ENCODE results near the gene JUN.

Gene JUN

GRCh38 chr1:58773406-58773840 lies 10.4 kb downstream of the JUN start:
- Histone ChIP-seq H3K9me3 (ENCODE audit: control insufficient read depth, insufficient read depth, low read depth, low read length) (no peaks in the 10 kb centered on the region), H3K27me3 (ENCODE audit: control insufficient read depth, insufficient read depth, low read length) (no peaks in the 10 kb centered on the region), H3K4me1 (ENCODE audit: control insufficient read depth, insufficient read depth, low read length) (peaks cover 9% of the 10 kb centered on the region; the same call in 1 of the 2 replicates), H3K4me3 (ENCODE audit: low read depth, low read length) (no peak overlapping the region), H3K27ac (ENCODE audit: low read depth, low read length) (no peak overlapping the region), H3K36me3 (ENCODE audit: control insufficient read depth, insufficient read depth, low read length) (no peaks in the 10 kb centered on the region), H3K9ac (ENCODE audit: low read length) (no peak overlapping the region)

- Histone ChIP-seq H3K4me1 (ENCODE audit: control insufficient read depth, insufficient read depth, low read length) (peaks cover 9% of the 10 kb centered on the region; the same call in 1 of the 2 replicates), H3K9me3 (ENCODE audit: control insufficient read depth, insufficient read depth, low read depth, low read length) (no peaks in the 10 kb centered on the region), H3K27ac (ENCODE audit: low read depth, low read length) (no peak overlapping the region)
Measured at GRCh38 chr1:58769809-58770320, 14.0 kb downstream of the JUN start.

GRCh38 chr1:58768971-58769808 lies 14.7 kb downstream of the JUN start:
- Histone ChIP-seq H3K9me3 (ENCODE audit: control insufficient read depth, insufficient read depth, low read depth, low read length) (no peaks in the 10 kb centered on the region), H3K9ac (ENCODE audit: low read length) (no peak overlapping the region), H3K27me3 (ENCODE audit: control insufficient read depth, insufficient read depth, low read length) (no peaks in the 10 kb centered on the region), H3K27ac (ENCODE audit: low read depth, low read length) (no peak overlapping the region), H3K36me3 (ENCODE audit: control insufficient read depth, insufficient read depth, low read length) (no peaks in the 10 kb centered on the region), H3K4me1 (ENCODE audit: control insufficient read depth, insufficient read depth, low read length) (peaks cover 9% of the 10 kb centered on the region; the same call in 1 of the 2 replicates), H3K4me3 (ENCODE audit: low read depth, low read length) (no peak overlapping the region)

More at GRCh38 chr1:58769809-58770320, 14.0 kb downstream of the JUN start:
- Histone ChIP-seq H3K4me3 (ENCODE audit: low read depth, low read length) (no peak overlapping the region), H3K36me3 (ENCODE audit: control insufficient read depth, insufficient read depth, low read length) (no peaks in the 10 kb centered on the region), H3K27me3 (ENCODE audit: control insufficient read depth, insufficient read depth, low read length) (no peaks in the 10 kb centered on the region), H3K9ac (ENCODE audit: low read length) (no peak overlapping the region)

- Histone ChIP-seq H3K36me3 (ENCODE audit: control insufficient read depth, insufficient read depth, low read length) (no peaks in the 10 kb centered on the region), H3K27ac (ENCODE audit: low read depth, low read length) (no peak overlapping the region), H3K9ac (ENCODE audit: low read length) (no peak overlapping the region), H3K4me1 (ENCODE audit: control insufficient read depth, insufficient read depth, low read length) (peaks cover 8% of the 10 kb centered on the region; the same call in 1 of the 2 replicates), H3K27me3 (ENCODE audit: control insufficient read depth, insufficient read depth, low read length) (no peaks in the 10 kb centered on the region), H3K4me3 (ENCODE audit: low read depth, low read length) (no peak overlapping the region), H3K9me3 (ENCODE audit: control insufficient read depth, insufficient read depth, low read depth, low read length) (no peaks in the 10 kb centered on the region)
Measured at GRCh38 chr1:58768191-58768731, 15.6 kb downstream of the JUN start.

GRCh38 chr1:58767143-58767542 lies 16.7 kb downstream of the JUN start:
- Histone ChIP-seq H3K4me3 (ENCODE audit: low read depth, low read length) (no peak overlapping the region), H3K27ac (ENCODE audit: low read depth, low read length) (no peak overlapping the region), H3K9me3 (ENCODE audit: control insufficient read depth, insufficient read depth, low read depth, low read length) (no peaks in the 10 kb centered on the region), H3K36me3 (ENCODE audit: control insufficient read depth, insufficient read depth, low read length) (no peaks in the 10 kb centered on the region), H3K9ac (ENCODE audit: low read length) (no peak overlapping the region), H3K27me3 (ENCODE audit: control insufficient read depth, insufficient read depth, low read length) (no peaks in the 10 kb centered on the region), H3K4me1 (ENCODE audit: control insufficient read depth, insufficient read depth, low read length) (0 out of 2 replicates have a peak, but pooled peaks cover 6% of the 10 kb centered on the region)

GRCh38 chr1:58765441-58765840 lies 18.4 kb downstream of the JUN start:
- Histone ChIP-seq H3K27me3 (ENCODE audit: control insufficient read depth, insufficient read depth, low read length) (no peaks in the 10 kb centered on the region), H3K4me1 (ENCODE audit: control insufficient read depth, insufficient read depth, low read length) (0 out of 2 replicates have a peak, but pooled peaks cover 6% of the 10 kb centered on the region), H3K9me3 (ENCODE audit: control insufficient read depth, insufficient read depth, low read depth, low read length) (no peaks in the 10 kb centered on the region), H3K27ac (ENCODE audit: low read depth, low read length) (no peak overlapping the region), H3K36me3 (ENCODE audit: control insufficient read depth, insufficient read depth, low read length) (no peaks in the 10 kb centered on the region), H3K4me3 (ENCODE audit: low read depth, low read length) (no peak overlapping the region), H3K9ac (ENCODE audit: low read length) (no peak overlapping the region)

- Histone ChIP-seq H3K4me1 (ENCODE audit: control insufficient read depth, insufficient read depth, low read length) (0 out of 2 replicates have a peak, but pooled peaks cover 6% of the 10 kb centered on the region), H3K9ac (ENCODE audit: low read length) (no peak overlapping the region), H3K36me3 (ENCODE audit: control insufficient read depth, insufficient read depth, low read length) (no peaks in the 10 kb centered on the region), H3K4me3 (ENCODE audit: low read depth, low read length) (no peak overlapping the region), H3K27me3 (ENCODE audit: control insufficient read depth, insufficient read depth, low read length) (no peaks in the 10 kb centered on the region), H3K27ac (ENCODE audit: low read depth, low read length) (no peak overlapping the region), H3K9me3 (ENCODE audit: control insufficient read depth, insufficient read depth, low read depth, low read length) (no peaks in the 10 kb centered on the region)
Measured at GRCh38 chr1:58765006-58765405, 18.8 kb downstream of the JUN start.

- 0 out of 2 replicates have a peak, but pooled peaks cover 6% of the 10 kb centered on the region for H3K4me1 ChIP-seq (ENCODE audit: control insufficient read depth, insufficient read depth, low read length)
- no peaks in the 10 kb centered on the region for H3K27me3 ChIP-seq (ENCODE audit: control insufficient read depth, insufficient read depth, low read length)
- H3K4me3 ChIP-seq (ENCODE audit: low read depth, low read length) = no peak overlapping the region
- H3K27ac ChIP-seq (ENCODE audit: low read depth, low read length) = no peak overlapping the region
- no peak overlapping the region for H3K9ac ChIP-seq (ENCODE audit: low read length)
- no peaks in the 10 kb centered on the region for H3K36me3 ChIP-seq (ENCODE audit: control insufficient read depth, insufficient read depth, low read length)
- no peaks in the 10 kb centered on the region for H3K9me3 ChIP-seq (ENCODE audit: control insufficient read depth, insufficient read depth, low read depth, low read length)
Measured at GRCh38 chr1:58764294-58764978, 19.4 kb downstream of the JUN start.

- H3K4me3 ChIP-seq (ENCODE audit: low read depth, low read length) = no peak overlapping the region
- H3K36me3 ChIP-seq (ENCODE audit: control insufficient read depth, insufficient read depth, low read length) = no peaks in the 10 kb centered on the region
- no peak overlapping the region for H3K27ac ChIP-seq (ENCODE audit: low read depth, low read length)
- no peak overlapping the region for H3K9ac ChIP-seq (ENCODE audit: low read length)
- no peaks in the 10 kb centered on the region for H3K4me1 ChIP-seq (ENCODE audit: control insufficient read depth, insufficient read depth, low read length)
- H3K9me3 ChIP-seq (ENCODE audit: control insufficient read depth, insufficient read depth, low read depth, low read length) = no peaks in the 10 kb centered on the region
- no peaks in the 10 kb centered on the region for H3K27me3 ChIP-seq (ENCODE audit: control insufficient read depth, insufficient read depth, low read length)
Measured at GRCh38 chr1:58763214-58763613, 20.6 kb downstream of the JUN start.

GRCh38 chr1:58762806-58763205 lies 21.0 kb downstream of the JUN start:
- Histone ChIP-seq H3K9ac (ENCODE audit: low read length) (no peak overlapping the region), H3K4me3 (ENCODE audit: low read depth, low read length) (no peak overlapping the region), H3K4me1 (ENCODE audit: control insufficient read depth, insufficient read depth, low read length) (no peaks in the 10 kb centered on the region), H3K27me3 (ENCODE audit: control insufficient read depth, insufficient read depth, low read length) (no peaks in the 10 kb centered on the region), H3K36me3 (ENCODE audit: control insufficient read depth, insufficient read depth, low read length) (no peaks in the 10 kb centered on the region), H3K9me3 (ENCODE audit: control insufficient read depth, insufficient read depth, low read depth, low read length) (no peaks in the 10 kb centered on the region), H3K27ac (ENCODE audit: low read depth, low read length) (no peak overlapping the region)
